Measurements from ENCODE around the gene CDK14.
A peak's percentile ranks its signal among the peaks of the same experiment; 100 is the strongest.

The CDK14 gene

GRCh38 chr7:90595801-90596670 lies at the start of gene CDK14:
Gene CDK14 (plus strand): TSS chr7:90596321. CDS start chr7:90596628, 307 bp downstream.
- DNase-seq (ENCODE audit: low read depth): no peak

- DNase-seq (ENCODE audit: low read depth): no peak
Measured at GRCh38 chr7:90551036-90551435, 45.1 kb upstream of the CDK14 start.

- DNase-seq (ENCODE audit: low read depth): no peak
Measured at GRCh38 chr7:90552521-90552920, 43.6 kb upstream of the CDK14 start.

GRCh38 chr7:90560730-90561129 lies 35.4 kb upstream of the CDK14 start:
- DNase-seq (ENCODE audit: low read depth): no peak

GRCh38 chr7:90563286-90563685 lies 32.8 kb upstream of the CDK14 start:
- no peak for DNase-seq (ENCODE audit: low read depth)

- no peak for DNase-seq (ENCODE audit: low read depth)
Measured at GRCh38 chr7:90564455-90564854, 31.7 kb upstream of the CDK14 start.

GRCh38 chr7:90568213-90568612 lies 27.9 kb upstream of the CDK14 start:
- DNase-seq (ENCODE audit: low read depth): no peak

GRCh38 chr7:90569368-90569767 lies 26.8 kb upstream of the CDK14 start:
- DNase-seq (ENCODE audit: low read depth): no peak

- DNase-seq (ENCODE audit: low read depth): peak; percentile 26
Measured at GRCh38 chr7:90570373-90570959, 25.7 kb upstream of the CDK14 start.

GRCh38 chr7:90574146-90574819 lies 21.8 kb upstream of the CDK14 start:
- DNase-seq (ENCODE audit: low read depth): no peak

- no peak for DNase-seq (ENCODE audit: low read depth)
Measured at GRCh38 chr7:90574820-90575187, 21.3 kb upstream of the CDK14 start.

- no peak for DNase-seq (ENCODE audit: low read depth)
Measured at GRCh38 chr7:90579181-90579688, 16.9 kb upstream of the CDK14 start.

GRCh38 chr7:90580051-90580450 lies 16.1 kb upstream of the CDK14 start:
- no peak for DNase-seq (ENCODE audit: low read depth)

- DNase-seq (ENCODE audit: low read depth): no peak
Measured at GRCh38 chr7:90582164-90582563, 14.0 kb upstream of the CDK14 start.

- DNase-seq (ENCODE audit: low read depth): no peak
Measured at GRCh38 chr7:90584378-90584777, 11.7 kb upstream of the CDK14 start.

- no peak for DNase-seq (ENCODE audit: low read depth)
Measured at GRCh38 chr7:90586091-90586490, 10.0 kb upstream of the CDK14 start.

- DNase-seq (ENCODE audit: low read depth): no peak
Measured at GRCh38 chr7:90587766-90588165, 8.4 kb upstream of the CDK14 start.

GRCh38 chr7:90592033-90592432 lies 4.1 kb upstream of the CDK14 start:
- no peak for DNase-seq (ENCODE audit: low read depth)

GRCh38 chr7:90593205-90593604 lies 2.9 kb upstream of the CDK14 start:
- DNase-seq (ENCODE audit: low read depth): no peak

- DNase-seq (ENCODE audit: low read depth): peak; percentile 68
Measured at GRCh38 chr7:90594751-90595317, 1.3 kb upstream of the CDK14 start.

- DNase-seq (ENCODE audit: low read depth): no peak
Measured at GRCh38 chr7:90595342-90595800, 750 bp upstream of the CDK14 start.
